HepG2 (cell line): Measurements from ENCODE around the gene SMYD2. TPM values are rescaled to one million over a fixed set of nuclear protein-coding genes. Genes with fewer than 3 reads are reported as not detected.

ENCODE experiments used
- AGO1 ChIP-seq: fragments of 200-400 bp; formaldehyde crosslinking; IDR thresholded peaks from 2 replicates; pipeline ENCODE4 v1.6.1; 2017; ENCODE audit warnings: mild to moderate bottlenecking, low read depth, low read length, moderate library complexity; ENCODE audit not compliant: poor library complexity, severe bottlenecking
- ARHGAP35 ChIP-seq: sonication (generic); formaldehyde crosslinking; IDR thresholded peaks from 2 replicates; pipeline ENCODE4 v1.9.0; 2022; ENCODE audit warnings: mild to moderate bottlenecking, inconsistent platforms, moderate library complexity, missing genetic modification reagents, borderline replicate concordance
- ATRX ChIP-seq: sonication (generic); formaldehyde crosslinking; IDR thresholded peaks from 2 replicates; pipeline ENCODE4 v1.4.0; 2020; ENCODE audit warnings: missing genetic modification reagents, borderline replicate concordance
- FOSL1 ChIP-seq: sonication (generic); formaldehyde crosslinking; IDR thresholded peaks from 2 replicates; pipeline ENCODE4 v1.9.0; 2021; ENCODE audit warnings: missing genetic modification reagents, borderline replicate concordance
- GATAD2A ChIP-seq: IDR thresholded peaks from 2 replicates; pipeline ENCODE4 v1.6.1; 2016
- MAF1 ChIP-seq: sonication (generic); formaldehyde crosslinking; IDR thresholded peaks from 2 replicates; pipeline ENCODE4 v1.5.0; 2020; ENCODE audit warnings: missing genetic modification reagents, borderline replicate concordance
- MEF2D ChIP-seq: sonication (generic); formaldehyde crosslinking; IDR thresholded peaks from 2 replicates; pipeline ENCODE4 v1.5.1; 2020; ENCODE audit warnings: mild to moderate bottlenecking, missing genetic modification reagents
- NFATC3 ChIP-seq: sonication (generic); formaldehyde crosslinking; IDR thresholded peaks from 2 replicates; pipeline ENCODE4 v1.5.1; 2020; ENCODE audit warnings: mild to moderate bottlenecking, missing genetic modification reagents
- RARA ChIP-seq: IDR thresholded peaks from 2 replicates; pipeline ENCODE4 v1.6.1; 2016; ENCODE audit warnings: missing genetic modification reagents, missing compliant biosample characterization
- RBM39 ChIP-seq: fragments of 200-400 bp; formaldehyde crosslinking; IDR thresholded peaks from one replicate; pipeline ENCODE4 v1.6.1; 2018; ENCODE audit warnings: antibody characterized with exemption, mild to moderate bottlenecking, low read depth, low read length; ENCODE audit not compliant: poor library complexity, severe bottlenecking
- RXRA ChIP-seq: sonication (generic); formaldehyde crosslinking; IDR thresholded peaks from 2 replicates; pipeline ENCODE4 v1.5.1; 2020; ENCODE audit warnings: missing genetic modification reagents
- SATB2 ChIP-seq: sonication (generic); formaldehyde crosslinking; IDR thresholded peaks from 2 replicates; pipeline ENCODE4 v1.5.0; 2020; ENCODE audit warnings: missing genetic modification reagents
- STAT5B ChIP-seq: sonication (generic); formaldehyde crosslinking; IDR thresholded peaks from 2 replicates; pipeline ENCODE4 v1.4.0; 2020; ENCODE audit warnings: missing genetic modification reagents
- YEATS4 ChIP-seq: sonication (generic); formaldehyde crosslinking; IDR thresholded peaks from 2 replicates; pipeline ENCODE4 v1.4.0; 2020; ENCODE audit warnings: missing genetic modification reagents, borderline replicate concordance
- ZNF251 ChIP-seq: sonication (generic); formaldehyde crosslinking; IDR thresholded peaks from 2 replicates; pipeline ENCODE4 v1.9.0; 2021; ENCODE audit warnings: mild to moderate bottlenecking, missing genetic modification reagents
- ZNF343 ChIP-seq: sonication (generic); formaldehyde crosslinking; IDR thresholded peaks from 2 replicates; pipeline ENCODE4 v1.4.0; 2020; ENCODE audit warnings: mild to moderate bottlenecking, missing genetic modification reagents
- ZNF367 ChIP-seq: sonication (generic); formaldehyde crosslinking; IDR thresholded peaks from 2 replicates; pipeline ENCODE4 v1.4.0; 2020; ENCODE audit warnings: missing genetic modification reagents, borderline replicate concordance
- ZNF781 ChIP-seq: sonication (generic); formaldehyde crosslinking; IDR thresholded peaks from 2 replicates; pipeline ENCODE4 v1.5.1; 2020; ENCODE audit warnings: borderline replicate concordance, mild to moderate bottlenecking, missing genetic modification reagents; ENCODE audit errors: not compliant biosample characterization
- polyA plus RNA-seq, 8 experiments: library from polyadenylated mRNA; depleted of rRNA in 3 of 8; stranded (reverse) in 7 of 8; unstranded in 1 of 8; fragments of >200 nt; fragmentation: Illumina TruSeq in 4 of 8; extraction: Trizol in 4 of 8; gene quantifications; 2 replicates each; pipeline versions ENCODE4 v1.2.1 to v1.2.3, GENCODE V29; 2011 to 2016; ENCODE audit warnings: low read depth in 4 of 8, missing spikeins in 1 of 8, mixed read lengths in 1 of 8; ENCODE audit not compliant: insufficient read depth in 1 of 8
- total RNA-seq, 5 experiments: library from RNA; depleted of rRNA; stranded (reverse); fragments of >200 nt; fragmentation: Illumina TruSeq; extraction: Trizol; gene quantifications; 2 replicates each; pipeline ENCODE4 v1.2.3, GENCODE V29; 2016; ENCODE audit warnings: low read depth in 1 of 5
- TF ChIP-seq, protein P1 (sequence below): IDR thresholded peaks from 2 replicates; pipeline ENCODE4 v1.6.1; 2016; ENCODE audit warnings: low read depth, control low read depth
- TF ChIP-seq, protein P2 (sequence below): sonication (generic); formaldehyde crosslinking; IDR thresholded peaks from 2 replicates; pipeline ENCODE4 v1.4.0; 2020; ENCODE audit warnings: mild to moderate bottlenecking, missing genetic modification reagents
- TF ChIP-seq, protein P3 (sequence below): sonication (generic); formaldehyde crosslinking; IDR thresholded peaks from 2 replicates; pipeline ENCODE4 v1.5.1; 2020; ENCODE audit warnings: mild to moderate bottlenecking, missing genetic modification reagents
- TF ChIP-seq, protein P4 (sequence below): IDR thresholded peaks from 2 replicates; pipeline ENCODE4 v1.6.1; 2016
- TF ChIP-seq, protein P5 (sequence below): sonication (generic); formaldehyde crosslinking; IDR thresholded peaks from 2 replicates; pipeline ENCODE4 v1.5.0; 2020; ENCODE audit warnings: missing genetic modification reagents, mild to moderate bottlenecking, borderline replicate concordance

The SMYD2 gene
- total and polyA plus RNA-seq, 2 of the 13 experiments (the other 11 are each of a cell fraction or from before 2014, with no cell fraction given) = 72.7 to 139 TPM

DNA sequence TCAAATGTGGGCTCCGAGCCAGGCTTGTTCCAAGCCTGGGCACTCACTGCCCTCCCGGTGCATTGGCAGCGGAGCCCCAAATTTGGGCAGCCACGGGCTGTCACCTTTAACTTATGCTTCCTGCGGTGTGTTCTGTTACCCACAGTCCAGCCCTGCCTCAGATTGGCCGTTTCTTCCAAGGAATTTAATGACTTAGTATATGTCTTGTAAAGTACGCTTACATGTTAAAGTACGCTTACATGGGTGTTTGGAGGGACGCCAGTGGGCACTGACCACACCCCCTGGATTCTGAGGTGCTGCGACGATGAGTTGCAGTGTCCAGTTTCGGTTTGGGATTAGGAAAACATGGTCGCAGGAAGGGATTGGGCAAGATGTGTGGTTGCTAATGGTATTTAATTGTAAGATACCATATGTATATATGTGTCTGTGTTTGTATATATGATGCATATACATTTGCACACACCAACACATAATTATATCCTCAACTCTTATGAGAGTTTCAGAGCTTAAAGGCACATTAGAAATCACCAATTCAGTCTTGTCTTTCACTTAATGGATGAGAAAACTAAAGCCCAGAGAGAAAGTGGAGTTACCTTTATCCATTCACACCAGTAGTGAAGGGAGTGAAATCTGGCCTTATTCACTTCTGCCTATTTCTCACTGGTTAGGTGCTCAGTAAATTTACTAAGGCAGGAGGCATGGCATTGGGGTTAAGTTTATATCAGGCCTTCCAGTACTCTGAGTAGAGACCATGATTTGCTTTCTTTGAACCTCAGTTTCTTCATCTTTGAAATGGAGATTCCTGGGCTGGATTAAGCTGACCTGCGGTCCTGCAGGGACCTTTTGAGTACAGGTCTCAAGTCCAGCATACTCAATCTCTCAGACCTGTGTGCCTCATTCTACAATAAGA is 1.0 kb downstream of the SMYD2 start (continued):
- TF ChIP-seq, protein P1, sequence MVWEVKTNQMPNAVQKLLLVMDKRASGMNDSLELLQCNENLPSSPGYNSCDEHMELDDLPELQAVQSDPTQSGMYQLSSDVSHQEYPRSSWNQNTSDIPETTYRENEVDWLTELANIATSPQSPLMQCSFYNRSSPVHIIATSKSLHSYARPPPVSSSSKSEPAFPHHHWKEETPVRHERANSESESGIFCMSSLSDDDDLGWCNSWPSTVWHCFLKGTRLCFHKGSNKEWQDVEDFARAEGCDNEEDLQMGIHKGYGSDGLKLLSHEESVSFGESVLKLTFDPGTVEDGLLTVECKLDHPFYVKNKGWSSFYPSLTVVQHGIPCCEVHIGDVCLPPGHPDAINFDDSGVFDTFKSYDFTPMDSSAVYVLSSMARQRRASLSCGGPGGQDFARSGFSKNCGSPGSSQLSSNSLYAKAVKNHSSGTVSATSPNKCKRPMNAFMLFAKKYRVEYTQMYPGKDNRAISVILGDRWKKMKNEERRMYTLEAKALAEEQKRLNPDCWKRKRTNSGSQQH (CRISPR knock-in tag) = no peak
- TF ChIP-seq MAF1 (CRISPR knock-in tag) (no peak), RBM39 (no peak), NFATC3 (CRISPR knock-in tag) (no peak), ZNF781 (CRISPR knock-in tag) (peak; percentile 67), ZNF251 (no peak), ZNF343 (CRISPR knock-in tag) (no peak), ARHGAP35 (no peak), YEATS4 (CRISPR knock-in tag) (no peak; the same call in 1 of the 2 replicates), ATRX (no peak), STAT5B (CRISPR knock-in tag) (no peak), SATB2 (CRISPR knock-in tag) (no peak), RXRA (CRISPR knock-in tag) (no peak), MEF2D (CRISPR knock-in tag) (no peak), GATAD2A (CRISPR knock-in tag) (no peak), FOSL1 (no peak), ZNF367 (no peak), AGO1 (no peak), RARA (CRISPR knock-in tag) (no peak)
- TF ChIP-seq, protein P2, sequence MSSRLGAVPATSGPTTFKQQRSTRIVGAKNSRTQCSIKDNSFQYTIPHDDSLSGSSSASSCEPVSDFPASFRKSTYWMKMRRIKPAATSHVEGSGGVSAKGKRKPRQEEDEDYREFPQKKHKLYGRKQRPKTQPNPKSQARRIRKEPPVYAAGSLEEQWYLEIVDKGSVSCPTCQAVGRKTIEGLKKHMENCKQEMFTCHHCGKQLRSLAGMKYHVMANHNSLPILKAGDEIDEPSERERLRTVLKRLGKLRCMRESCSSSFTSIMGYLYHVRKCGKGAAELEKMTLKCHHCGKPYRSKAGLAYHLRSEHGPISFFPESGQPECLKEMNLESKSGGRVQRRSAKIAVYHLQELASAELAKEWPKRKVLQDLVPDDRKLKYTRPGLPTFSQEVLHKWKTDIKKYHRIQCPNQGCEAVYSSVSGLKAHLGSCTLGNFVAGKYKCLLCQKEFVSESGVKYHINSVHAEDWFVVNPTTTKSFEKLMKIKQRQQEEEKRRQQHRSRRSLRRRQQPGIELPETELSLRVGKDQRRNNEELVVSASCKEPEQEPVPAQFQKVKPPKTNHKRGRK (CRISPR knock-in tag) = no peak
- TF ChIP-seq, protein P3, sequence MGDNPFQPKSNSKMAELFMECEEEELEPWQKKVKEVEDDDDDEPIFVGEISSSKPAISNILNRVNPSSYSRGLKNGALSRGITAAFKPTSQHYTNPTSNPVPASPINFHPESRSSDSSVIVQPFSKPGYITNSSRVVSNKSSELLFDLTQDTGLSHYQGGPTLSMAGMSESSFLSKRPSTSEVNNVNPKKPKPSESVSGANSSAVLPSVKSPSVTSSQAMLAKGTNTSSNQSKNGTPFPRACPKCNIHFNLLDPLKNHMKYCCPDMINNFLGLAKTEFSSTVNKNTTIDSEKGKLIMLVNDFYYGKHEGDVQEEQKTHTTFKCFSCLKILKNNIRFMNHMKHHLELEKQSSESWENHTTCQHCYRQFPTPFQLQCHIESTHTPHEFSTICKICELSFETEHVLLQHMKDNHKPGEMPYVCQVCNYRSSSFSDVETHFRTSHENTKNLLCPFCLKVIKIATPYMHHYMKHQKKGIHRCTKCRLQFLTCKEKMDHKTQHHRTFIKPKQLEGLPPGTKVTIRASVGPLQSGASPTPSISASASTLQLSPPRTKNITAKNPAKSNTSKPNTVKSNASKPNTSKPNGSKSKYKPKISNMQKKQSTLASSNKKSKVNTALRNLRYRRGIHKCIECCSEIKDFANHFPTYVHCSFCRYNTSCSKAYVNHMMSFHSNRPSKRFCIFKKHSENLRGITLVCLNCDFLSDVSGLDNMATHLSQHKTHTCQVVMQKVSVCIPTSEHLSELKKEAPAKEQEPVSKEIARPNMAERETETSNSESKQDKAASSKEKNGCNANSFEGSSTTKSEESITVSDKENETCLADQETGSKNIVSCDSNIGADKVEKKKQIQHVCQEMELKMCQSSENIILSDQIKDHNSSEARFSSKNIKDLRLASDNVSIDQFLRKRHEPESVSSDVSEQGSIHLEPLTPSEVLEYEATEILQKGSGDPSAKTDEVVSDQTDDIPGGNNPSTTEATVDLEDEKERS (CRISPR knock-in tag) = peak; percentile 64; the same call in 1 of the 2 replicates
- TF ChIP-seq, protein P4, sequence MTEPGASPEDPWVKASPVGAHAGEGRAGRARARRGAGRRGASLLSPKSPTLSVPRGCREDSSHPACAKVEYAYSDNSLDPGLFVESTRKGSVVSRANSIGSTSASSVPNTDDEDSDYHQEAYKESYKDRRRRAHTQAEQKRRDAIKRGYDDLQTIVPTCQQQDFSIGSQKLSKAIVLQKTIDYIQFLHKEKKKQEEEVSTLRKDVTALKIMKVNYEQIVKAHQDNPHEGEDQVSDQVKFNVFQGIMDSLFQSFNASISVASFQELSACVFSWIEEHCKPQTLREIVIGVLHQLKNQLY (CRISPR knock-in tag) = no peak
- TF ChIP-seq, protein P5, sequence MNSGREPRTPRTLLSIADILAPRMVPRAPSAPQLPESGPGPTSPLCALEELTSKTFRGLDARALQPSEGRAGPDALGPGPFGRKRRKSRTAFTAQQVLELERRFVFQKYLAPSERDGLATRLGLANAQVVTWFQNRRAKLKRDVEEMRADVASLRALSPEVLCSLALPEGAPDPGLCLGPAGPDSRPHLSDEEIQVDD (CRISPR knock-in tag) = no peak
